Liver (tissue), 9 donors: Measurements from ENCODE around the gene TMEM184A. TPM values are rescaled to one million over a fixed set of nuclear protein-coding genes. Genes with fewer than 3 reads are reported as not detected.

Experiments used
- DNase-seq: peaks from one replicate; pipeline ENCODE4 v3.0.0-alpha.2; 2017; ENCODE audit warnings: low spot score
- H3K27ac ChIP-seq, 2 donors: one replicate each; pipeline ENCODE4 v1.7.0; 2013; ENCODE audit warnings: inconsistent platforms in 2 of 2, low read length in 2 of 2, control low read depth in 1 of 2, low read depth in 1 of 2, mild to moderate bottlenecking in 1 of 2
- H3K27me3 ChIP-seq, 4 donors: one replicate each; pipeline versions ENCODE4 v1.6.1 to v1.7.0; 2013; ENCODE audit warnings: low read length in 3 of 4, inconsistent platforms in 1 of 4, mild to moderate bottlenecking in 1 of 4, moderate library complexity in 1 of 4; ENCODE audit not compliant: control insufficient read depth in 4 of 4, insufficient read depth in 4 of 4
- H3K36me3 ChIP-seq, 4 donors: one replicate each; pipeline versions ENCODE4 v1.6.1 to v1.7.0; 2013; ENCODE audit warnings: low read length in 3 of 4, mild to moderate bottlenecking in 3 of 4, low read depth in 1 of 4, moderate library complexity in 1 of 4; ENCODE audit not compliant: control insufficient read depth in 4 of 4, insufficient read depth in 3 of 4
- H3K4me1 ChIP-seq, 4 donors: one replicate each; pipeline versions ENCODE4 v1.6.1 to v1.7.0; 2013; ENCODE audit warnings: low read length in 3 of 4, mild to moderate bottlenecking in 3 of 4, moderate library complexity in 1 of 4; ENCODE audit not compliant: control insufficient read depth in 4 of 4, insufficient read depth in 4 of 4
- H3K4me3 ChIP-seq, 3 donors: one replicate each; pipeline versions ENCODE4 v1.6.1 to v1.7.0; 2013; ENCODE audit warnings: low read length in 3 of 3, control low read depth in 1 of 3, low read depth in 1 of 3, mild to moderate bottlenecking in 1 of 3
- H3K9ac ChIP-seq, 2 donors: one replicate each; pipeline ENCODE4 v1.7.0; 2013; ENCODE audit warnings: low read length in 2 of 2, mild to moderate bottlenecking in 2 of 2, moderate library complexity in 2 of 2, control low read depth in 1 of 2, low read depth in 1 of 2
- H3K9me3 ChIP-seq, 4 donors: one replicate each; pipeline versions ENCODE4 v1.6.1 to v1.7.0; 2013; ENCODE audit warnings: low read length in 3 of 4; ENCODE audit not compliant: control insufficient read depth in 4 of 4
- EGR1 ChIP-seq, 2 donors: IDR thresholded peaks; 2 replicates each; pipeline ENCODE4 v1.6.1; 2016 to 2018; ENCODE audit warnings: antibody characterized with exemption in 2 of 2, low read depth in 2 of 2
- FOXA1 ChIP-seq: IDR thresholded peaks from 2 replicates; pipeline ENCODE4 v1.6.1; 2016; ENCODE audit warnings: antibody characterized with exemption
- FOXA2 ChIP-seq: IDR thresholded peaks from 2 replicates; pipeline ENCODE4 v1.6.1; 2016; ENCODE audit warnings: antibody characterized with exemption
- GABPA ChIP-seq, 2 donors: IDR thresholded peaks in 1 of 2; conservative IDR thresholded peaks in 1 of 2; 2 replicates each; pipeline ENCODE4 v1.6.1; 2016; ENCODE audit warnings: antibody characterized with exemption in 2 of 2, mild to moderate bottlenecking in 1 of 2, moderate library complexity in 1 of 2
- HNF4A ChIP-seq, 2 donors: conservative IDR thresholded peaks; 2 replicates each; pipeline ENCODE4 v1.6.1; 2016; ENCODE audit warnings: antibody characterized with exemption in 2 of 2, mild to moderate bottlenecking in 2 of 2
- HNF4G ChIP-seq: IDR thresholded peaks from 2 replicates; pipeline ENCODE4 v1.6.1; 2016; ENCODE audit warnings: antibody characterized with exemption
- JUND ChIP-seq, 2 donors: IDR thresholded peaks; 2 replicates each; pipeline ENCODE4 v1.6.1; 2016; ENCODE audit warnings: antibody characterized with exemption in 2 of 2
- NR2F2 ChIP-seq: IDR thresholded peaks from 2 replicates; pipeline ENCODE4 v1.6.1; 2016; ENCODE audit warnings: antibody characterized with exemption
- RAD21 ChIP-seq, 2 donors: IDR thresholded peaks; 2 replicates each; pipeline ENCODE4 v1.6.1; 2016; ENCODE audit warnings: antibody characterized with exemption in 2 of 2, mild to moderate bottlenecking in 2 of 2
- RXRA ChIP-seq, 2 donors: IDR thresholded peaks; 2 replicates each; pipeline ENCODE4 v1.6.1; 2017 to 2018; ENCODE audit warnings: antibody characterized with exemption in 2 of 2, mild to moderate bottlenecking in 1 of 2
- SP1 ChIP-seq: IDR thresholded peaks from 2 replicates; pipeline ENCODE4 v1.6.1; 2018; ENCODE audit warnings: antibody characterized with exemption, mild to moderate bottlenecking
- TAF1 ChIP-seq: conservative IDR thresholded peaks from 2 replicates; pipeline ENCODE4 v1.6.1; 2016; ENCODE audit warnings: antibody characterized with exemption, mild to moderate bottlenecking
- YY1 ChIP-seq: IDR thresholded peaks from 2 replicates; pipeline ENCODE4 v1.6.1; 2016; ENCODE audit warnings: antibody characterized with exemption, mild to moderate bottlenecking
- WGBS: extraction: QIAGEN DNeasy Blood & Tissue Kit; methylation state at CpG from one replicate; pipeline ENCODE4 v1.1.7; 2013; 5-methylcytosine and 5-hydroxymethylcytosine counted together
- polyA plus RNA-seq, 2 donors: library from polyadenylated mRNA; stranded (reverse) in 1 of 2; unstranded in 1 of 2; fragments of 200-250 nt in 1 of 2; fragments of >200 nt in 1 of 2; fragmentation: Nextera tagmentation in 1 of 2; extraction: Ambion mirVana in 1 of 2; gene quantifications; one replicate each; pipeline versions ENCODE4 v1.2.1 to v1.2.3, GENCODE V29; 2013 to 2015
- total RNA-seq, 2 donors: library from RNA; depleted of rRNA; stranded (reverse); fragments of >200 nt; gene quantifications; one replicate each; pipeline ENCODE4 v1.2.3, GENCODE V29; 2014
- TF ChIP-seq, protein P1 (sequence below): IDR thresholded peaks from 2 replicates; pipeline ENCODE4 v1.6.1; 2016; ENCODE audit warnings: antibody characterized with exemption
- TF ChIP-seq, protein P2 (sequence below): IDR thresholded peaks from 2 replicates; pipeline ENCODE4 v1.6.1; 2016; ENCODE audit warnings: antibody characterized with exemption, mild to moderate bottlenecking
- TF ChIP-seq, protein P3 (sequence below): fragments of 150-350 bp; IDR thresholded peaks from 2 replicates; pipeline ENCODE4 v1.5.1; 2017; ENCODE audit warnings: improper control_type of control experiment, low read depth, low read length; ENCODE audit not compliant: missing input control
- TF ChIP-seq, protein P4 (sequence below): IDR thresholded peaks from 2 replicates; pipeline ENCODE4 v1.6.1; 2016; ENCODE audit warnings: antibody characterized with exemption
- donor health status: healthy.
- donor health status: healthy.
- donor health status: healthy.
- donor health status: healthy.
- donor health status: healthy.

Gene TMEM184A
- total and polyA plus RNA-seq, 4 donors: 1.6 to 12.6 (median 11.4) TPM

DNA sequence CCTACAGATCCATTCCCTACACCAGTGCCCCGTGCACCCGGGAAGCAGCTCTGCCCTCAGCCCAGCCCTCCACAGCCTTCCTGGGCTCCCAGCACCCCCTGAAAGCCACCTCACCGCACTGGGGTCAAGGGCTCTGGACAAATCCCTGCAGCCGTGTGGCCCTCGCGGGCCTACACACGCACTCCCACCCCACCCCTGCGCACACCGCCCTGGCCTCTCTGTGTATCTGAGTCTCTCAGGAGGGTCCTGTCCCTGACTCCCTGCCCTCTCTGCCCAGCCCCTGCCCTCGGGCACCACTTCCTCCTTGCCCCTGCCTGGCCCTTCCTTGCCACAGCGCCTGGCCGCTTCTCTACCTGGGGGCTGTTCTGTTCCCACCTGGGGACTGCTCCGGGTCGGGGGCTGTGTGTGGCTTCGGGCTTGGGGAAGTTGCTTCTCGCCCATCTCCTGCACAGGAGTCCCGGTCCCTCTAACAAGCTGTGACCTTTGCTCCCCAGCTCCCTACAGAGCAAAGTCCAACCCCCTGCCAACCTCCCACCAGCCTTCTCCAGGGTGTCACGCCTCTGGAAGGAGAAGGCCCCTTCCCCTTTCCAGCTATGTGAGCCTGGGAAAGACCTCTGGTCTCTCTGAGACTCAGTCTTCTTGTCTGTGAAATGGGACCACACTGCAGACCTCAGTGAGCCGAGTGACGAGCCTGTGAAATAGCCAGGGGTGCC is 1.5 kb downstream of the TMEM184A start:
- H3K27ac ChIP-seq: peak overlapping the region; percentile 86 to 91
- H3K36me3 ChIP-seq: peaks cover 0 to 14% (median 5%) of the 10 kb centered on the region in 4 donors
- no peaks in the 10 kb centered on the region for H3K9me3 ChIP-seq
- peak overlapping the region in 1 of 2 donors; percentile 72 for H3K9ac ChIP-seq
- WGBS: 77% methylated on average over 20 of the region's 20 CpGs
- peaks cover 2 to 18% (median 10%) of the 10 kb centered on the region in 4 donors for H3K4me1 ChIP-seq
- no peaks in the 10 kb centered on the region for H3K27me3 ChIP-seq
- peak overlapping the region; percentile 26 to 61 (median 55) for H3K4me3 ChIP-seq
- peak in 1 of 2 donors; percentile 84 for TF ChIP-seq HNF4A (conservative IDR thresholded peaks at IDR 0.05)
- TF ChIP-seq YY1: no peak
- no peak for DNase-seq

DNA sequence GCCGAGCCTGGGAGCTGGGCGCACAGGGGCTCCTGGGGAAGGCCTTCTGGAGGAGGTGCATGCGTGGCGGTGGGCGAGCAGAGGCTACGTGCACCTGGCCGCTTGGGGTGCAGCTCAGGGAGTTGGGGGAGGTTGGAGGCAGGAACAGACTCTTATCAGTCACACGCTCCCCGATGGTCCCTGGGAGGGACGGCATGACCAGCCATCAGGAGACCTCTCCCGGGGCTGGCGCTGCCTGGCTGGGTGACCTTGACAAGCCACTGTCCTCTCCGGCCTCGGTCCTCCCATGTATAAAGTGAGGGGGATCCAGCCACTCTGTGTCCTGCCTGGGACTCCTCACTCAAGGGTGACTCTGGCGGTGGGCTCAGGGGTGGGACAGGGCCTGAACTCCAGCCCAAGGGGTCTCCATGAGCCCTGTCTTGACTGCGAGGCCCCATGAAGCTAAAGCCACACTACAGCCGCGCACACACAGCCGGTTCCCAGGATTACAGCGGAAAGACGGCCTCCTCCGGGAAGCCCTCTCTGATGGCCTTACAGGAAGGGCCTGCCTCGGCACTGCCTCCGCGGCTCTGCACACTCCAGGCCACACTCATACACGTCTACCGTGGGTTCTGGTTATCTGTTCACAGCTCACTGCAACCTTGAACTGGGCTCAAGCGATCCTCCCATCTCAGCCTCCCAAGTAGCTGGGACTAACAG is 2.3 kb downstream of the TMEM184A start:
- H3K4me1 ChIP-seq: peaks cover 2 to 18% (median 10%) of the 10 kb centered on the region in 4 donors
- no peak overlapping the region for H3K4me3 ChIP-seq
- H3K27me3 ChIP-seq: no peaks in the 10 kb centered on the region
- WGBS: 88% methylated on average over 28 of the region's 28 CpGs
- peaks cover 0 to 19% (median 7%) of the 10 kb centered on the region in 4 donors for H3K36me3 ChIP-seq
- no peak overlapping the region for H3K27ac ChIP-seq
- TF ChIP-seq JUND (IDR thresholded peaks at IDR 0.05): no peak
- no peak for TF ChIP-seq SP1
- no peak for TF ChIP-seq RAD21 (IDR thresholded peaks at IDR 0.05)
- no peak for TF ChIP-seq TAF1
- no peak for TF ChIP-seq NR2F2
- TF ChIP-seq, protein P1, sequence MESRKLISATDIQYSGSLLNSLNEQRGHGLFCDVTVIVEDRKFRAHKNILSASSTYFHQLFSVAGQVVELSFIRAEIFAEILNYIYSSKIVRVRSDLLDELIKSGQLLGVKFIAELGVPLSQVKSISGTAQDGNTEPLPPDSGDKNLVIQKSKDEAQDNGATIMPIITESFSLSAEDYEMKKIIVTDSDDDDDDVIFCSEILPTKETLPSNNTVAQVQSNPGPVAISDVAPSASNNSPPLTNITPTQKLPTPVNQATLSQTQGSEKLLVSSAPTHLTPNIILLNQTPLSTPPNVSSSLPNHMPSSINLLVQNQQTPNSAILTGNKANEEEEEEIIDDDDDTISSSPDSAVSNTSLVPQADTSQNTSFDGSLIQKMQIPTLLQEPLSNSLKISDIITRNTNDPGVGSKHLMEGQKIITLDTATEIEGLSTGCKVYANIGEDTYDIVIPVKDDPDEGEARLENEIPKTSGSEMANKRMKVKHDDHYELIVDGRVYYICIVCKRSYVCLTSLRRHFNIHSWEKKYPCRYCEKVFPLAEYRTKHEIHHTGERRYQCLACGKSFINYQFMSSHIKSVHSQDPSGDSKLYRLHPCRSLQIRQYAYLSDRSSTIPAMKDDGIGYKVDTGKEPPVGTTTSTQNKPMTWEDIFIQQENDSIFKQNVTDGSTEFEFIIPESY: no peak
- TF ChIP-seq, protein P2, sequence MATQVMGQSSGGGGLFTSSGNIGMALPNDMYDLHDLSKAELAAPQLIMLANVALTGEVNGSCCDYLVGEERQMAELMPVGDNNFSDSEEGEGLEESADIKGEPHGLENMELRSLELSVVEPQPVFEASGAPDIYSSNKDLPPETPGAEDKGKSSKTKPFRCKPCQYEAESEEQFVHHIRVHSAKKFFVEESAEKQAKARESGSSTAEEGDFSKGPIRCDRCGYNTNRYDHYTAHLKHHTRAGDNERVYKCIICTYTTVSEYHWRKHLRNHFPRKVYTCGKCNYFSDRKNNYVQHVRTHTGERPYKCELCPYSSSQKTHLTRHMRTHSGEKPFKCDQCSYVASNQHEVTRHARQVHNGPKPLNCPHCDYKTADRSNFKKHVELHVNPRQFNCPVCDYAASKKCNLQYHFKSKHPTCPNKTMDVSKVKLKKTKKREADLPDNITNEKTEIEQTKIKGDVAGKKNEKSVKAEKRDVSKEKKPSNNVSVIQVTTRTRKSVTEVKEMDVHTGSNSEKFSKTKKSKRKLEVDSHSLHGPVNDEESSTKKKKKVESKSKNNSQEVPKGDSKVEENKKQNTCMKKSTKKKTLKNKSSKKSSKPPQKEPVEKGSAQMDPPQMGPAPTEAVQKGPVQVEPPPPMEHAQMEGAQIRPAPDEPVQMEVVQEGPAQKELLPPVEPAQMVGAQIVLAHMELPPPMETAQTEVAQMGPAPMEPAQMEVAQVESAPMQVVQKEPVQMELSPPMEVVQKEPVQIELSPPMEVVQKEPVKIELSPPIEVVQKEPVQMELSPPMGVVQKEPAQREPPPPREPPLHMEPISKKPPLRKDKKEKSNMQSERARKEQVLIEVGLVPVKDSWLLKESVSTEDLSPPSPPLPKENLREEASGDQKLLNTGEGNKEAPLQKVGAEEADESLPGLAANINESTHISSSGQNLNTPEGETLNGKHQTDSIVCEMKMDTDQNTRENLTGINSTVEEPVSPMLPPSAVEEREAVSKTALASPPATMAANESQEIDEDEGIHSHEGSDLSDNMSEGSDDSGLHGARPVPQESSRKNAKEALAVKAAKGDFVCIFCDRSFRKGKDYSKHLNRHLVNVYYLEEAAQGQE: no peak
- no peak for TF ChIP-seq FOXA1
- TF ChIP-seq GABPA (IDR thresholded peaks at IDR 0.05 in 1 of 2, conservative IDR thresholded peaks at IDR 0.05 in 1 of 2): no peak
- no peak for TF ChIP-seq FOXA2
- TF ChIP-seq HNF4G: no peak
- TF ChIP-seq RXRA (IDR thresholded peaks at IDR 0.05): no peak
- TF ChIP-seq, protein P3, sequence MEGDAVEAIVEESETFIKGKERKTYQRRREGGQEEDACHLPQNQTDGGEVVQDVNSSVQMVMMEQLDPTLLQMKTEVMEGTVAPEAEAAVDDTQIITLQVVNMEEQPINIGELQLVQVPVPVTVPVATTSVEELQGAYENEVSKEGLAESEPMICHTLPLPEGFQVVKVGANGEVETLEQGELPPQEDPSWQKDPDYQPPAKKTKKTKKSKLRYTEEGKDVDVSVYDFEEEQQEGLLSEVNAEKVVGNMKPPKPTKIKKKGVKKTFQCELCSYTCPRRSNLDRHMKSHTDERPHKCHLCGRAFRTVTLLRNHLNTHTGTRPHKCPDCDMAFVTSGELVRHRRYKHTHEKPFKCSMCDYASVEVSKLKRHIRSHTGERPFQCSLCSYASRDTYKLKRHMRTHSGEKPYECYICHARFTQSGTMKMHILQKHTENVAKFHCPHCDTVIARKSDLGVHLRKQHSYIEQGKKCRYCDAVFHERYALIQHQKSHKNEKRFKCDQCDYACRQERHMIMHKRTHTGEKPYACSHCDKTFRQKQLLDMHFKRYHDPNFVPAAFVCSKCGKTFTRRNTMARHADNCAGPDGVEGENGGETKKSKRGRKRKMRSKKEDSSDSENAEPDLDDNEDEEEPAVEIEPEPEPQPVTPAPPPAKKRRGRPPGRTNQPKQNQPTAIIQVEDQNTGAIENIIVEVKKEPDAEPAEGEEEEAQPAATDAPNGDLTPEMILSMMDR: no peak
- TF ChIP-seq EGR1 (IDR thresholded peaks at IDR 0.05; ENCODE audit: low read depth in 2 of 2): no peak
- no peak for TF ChIP-seq HNF4A (conservative IDR thresholded peaks at IDR 0.05)
- TF ChIP-seq, protein P4, sequence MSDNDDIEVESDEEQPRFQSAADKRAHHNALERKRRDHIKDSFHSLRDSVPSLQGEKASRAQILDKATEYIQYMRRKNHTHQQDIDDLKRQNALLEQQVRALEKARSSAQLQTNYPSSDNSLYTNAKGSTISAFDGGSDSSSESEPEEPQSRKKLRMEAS: no peak
- no peak overlapping the region for H3K9ac ChIP-seq
- DNase-seq: no peak
- H3K9me3 ChIP-seq: no peaks in the 10 kb centered on the region
